Neural cell (in vitro differentiated cells): ENCODE results near the gene LRRC38. TPM values are rescaled to one million over a fixed set of nuclear protein-coding genes. Genes with fewer than 3 reads are reported as not detected.

Experiments
- H2AFZ ChIP-seq: fragments of 200-600, 300-800 bp; sonication (generic), shearing (Covaris generic); 2 replicates; pipeline ENCODE4 v1.6.0; 2014; ENCODE audit warnings: low read depth, mild to moderate bottlenecking, antibody characterized with exemption, low read length, moderate library complexity
- H3F3A ChIP-seq: fragments of 200-600 bp; shearing (Covaris generic); 2 replicates; pipeline ENCODE4 v1.6.1; 2016; ENCODE audit warnings: mild to moderate bottlenecking, moderate library complexity, mixed read lengths, antibody characterized with exemption, low read length; ENCODE audit not compliant: insufficient read depth, poor library complexity, severe bottlenecking
- H3K27ac ChIP-seq: fragments of 200-600, 300-800 bp; sonication (generic), shearing (Covaris generic); 2 replicates; pipeline ENCODE4 v1.5.1; 2014; ENCODE audit warnings: mild to moderate bottlenecking, low read length, moderate library complexity
- H3K27me3 ChIP-seq: fragments of 300-800, 200-600 bp; sonication (generic), shearing (Covaris generic); 2 replicates; pipeline ENCODE4 v1.6.0; 2014; ENCODE audit warnings: mild to moderate bottlenecking, low read depth, low read length, moderate library complexity; ENCODE audit not compliant: insufficient read depth
- H3K36me3 ChIP-seq: fragments of 300-800, 200-600 bp; sonication (generic), shearing (Covaris generic); 2 replicates; pipeline ENCODE4 v1.5.1; 2014; ENCODE audit warnings: mild to moderate bottlenecking, antibody characterized with exemption, low read length, moderate library complexity; ENCODE audit not compliant: insufficient read depth
- H3K4me2 ChIP-seq: fragments of 300-800, 200-600 bp; sonication (generic), shearing (Covaris generic); 2 replicates; pipeline ENCODE4 v1.6.0; 2014; ENCODE audit warnings: mild to moderate bottlenecking, low read length
- H3K4me3 ChIP-seq: fragments of 300-800, 200-600 bp; sonication (generic), shearing (Covaris generic); 2 replicates; pipeline ENCODE4 v1.5.1; 2014; ENCODE audit warnings: mild to moderate bottlenecking, low read length, moderate library complexity
- H3K79me2 ChIP-seq: fragments of 200-600 bp; shearing (Covaris generic); replicated peaks from 2 replicates; pipeline ENCODE4 v1.6.0; 2014; ENCODE audit warnings: mild to moderate bottlenecking, low read length, moderate library complexity; ENCODE audit not compliant: insufficient read depth
- H3K9ac ChIP-seq: fragments of 300-800, 200-600 bp; sonication (generic), shearing (Covaris generic); 2 replicates; pipeline ENCODE4 v1.6.1; 2016; ENCODE audit warnings: mild to moderate bottlenecking, low read length, mixed read lengths
- H3K9me2 ChIP-seq: fragments of 200-600 bp; shearing (Covaris generic); 2 replicates; pipeline ENCODE4 v1.6.1; 2016; ENCODE audit warnings: mild to moderate bottlenecking, low read length, mixed read lengths; ENCODE audit not compliant: insufficient read depth
- H3K9me3 ChIP-seq: fragments of 200-600, 300-800 bp; sonication (generic), shearing (Covaris generic); 2 replicates; pipeline ENCODE4 v1.6.1; 2016; ENCODE audit warnings: mild to moderate bottlenecking, mixed run types, low read length, moderate library complexity, mixed read lengths
- H4K20me1 ChIP-seq: fragments of 200-600 bp; shearing (Covaris generic); 2 replicates; pipeline ENCODE4 v1.6.1; 2016; ENCODE audit warnings: mild to moderate bottlenecking, mixed run types; ENCODE audit not compliant: insufficient read depth
- CTCF ChIP-seq: fragments of 450-650 bp; IDR thresholded peaks from 2 replicates; pipeline ENCODE4 v1.5.1; 2014; ENCODE audit warnings: antibody characterized with exemption, mild to moderate bottlenecking, moderate library complexity; ENCODE audit not compliant: poor library complexity, severe bottlenecking
- EP300 ChIP-seq: fragments of 450-650 bp; conservative IDR thresholded peaks from 2 replicates; pipeline ENCODE4 v1.6.1; 2014; ENCODE audit warnings: antibody characterized with exemption, mild to moderate bottlenecking, moderate library complexity; ENCODE audit not compliant: poor library complexity, severe bottlenecking
- EZH2 ChIP-seq: fragments of 200-600, 300-800 bp; shearing (Covaris generic), sonication (generic); IDR thresholded peaks from 2 replicates; pipeline ENCODE4 v1.6.1; 2014; ENCODE audit warnings: antibody characterized with exemption, low read length, borderline replicate concordance, mild to moderate bottlenecking; ENCODE audit not compliant: insufficient read depth, poor library complexity, severe bottlenecking
- MXI1 ChIP-seq: fragments of 450-650 bp; conservative IDR thresholded peaks from 2 replicates; pipeline ENCODE4 v1.6.1; 2014; ENCODE audit warnings: antibody characterized with exemption, mild to moderate bottlenecking; ENCODE audit not compliant: poor library complexity, severe bottlenecking
- POLR2AphosphoS5 ChIP-seq: IDR thresholded peaks from 2 replicates; pipeline ENCODE4 v1.6.1; 2012
- RAD21 ChIP-seq: fragments of 450-650 bp; conservative IDR thresholded peaks from 2 replicates; pipeline ENCODE4 v1.6.1; 2014; ENCODE audit warnings: antibody characterized with exemption, mild to moderate bottlenecking, moderate library complexity
- REST ChIP-seq: IDR thresholded peaks from 2 replicates; pipeline ENCODE4 v1.6.1; 2012; ENCODE audit warnings: borderline replicate concordance
- SMC3 ChIP-seq: fragments of 450-650 bp; conservative IDR thresholded peaks from 2 replicates; pipeline ENCODE4 v1.6.1; 2014; ENCODE audit warnings: antibody characterized with exemption, mild to moderate bottlenecking, moderate library complexity; ENCODE audit not compliant: poor library complexity
- TAF1 ChIP-seq: IDR thresholded peaks from 2 replicates; pipeline ENCODE4 v1.6.1; 2012; ENCODE audit warnings: low read depth
- polyA plus RNA-seq: library from polyadenylated mRNA; depleted of rRNA; stranded (reverse); fragments of >200 nt; gene quantifications from 2 replicates; pipeline ENCODE4 v1.2.3, GENCODE V29; 2014

The LRRC38 gene
- polyA plus RNA-seq, 1 donor from 2014 or later = not detected

- Histone ChIP-seq H3F3A (no peaks in the 10 kb centered on the region), H4K20me1 (no peaks in the 10 kb centered on the region), H2AFZ (no peak overlapping the region), H3K9me3 (no peaks in the 10 kb centered on the region), H3K27ac (no peak overlapping the region), H3K4me2 (no peak overlapping the region), H3K27me3 (no peaks in the 10 kb centered on the region), H3K4me3 (no peak overlapping the region), H3K36me3 (no peaks in the 10 kb centered on the region), H3K9ac (no peak overlapping the region), H3K79me2 (no peaks in the 10 kb centered on the region), H3K9me2 (no peaks in the 10 kb centered on the region)
- no peak for TF ChIP-seq RAD21
- no peak for TF ChIP-seq EP300
- no peak for TF ChIP-seq MXI1
- no peak for TF ChIP-seq POLR2AphosphoS5
- no peak for TF ChIP-seq REST
- TF ChIP-seq TAF1 = no peak
- TF ChIP-seq SMC3 = no peak
- TF ChIP-seq EZH2 = no peak
- no peak for TF ChIP-seq CTCF
Measured at GRCh38 chr1:13478692-13479091, 35.1 kb downstream of the LRRC38 start.

- H4K20me1 ChIP-seq = no peaks in the 10 kb centered on the region
- H3K36me3 ChIP-seq = no peaks in the 10 kb centered on the region
- H3K27ac ChIP-seq = no peak overlapping the region
- H3K79me2 ChIP-seq = no peaks in the 10 kb centered on the region
- no peak overlapping the region for H2AFZ ChIP-seq
- H3K4me2 ChIP-seq = no peak overlapping the region
- TF ChIP-seq CTCF (peak; percentile 47), SMC3 (no peak), EZH2 (no peak), POLR2AphosphoS5 (no peak), REST (no peak), MXI1 (no peak), EP300 (no peak), RAD21 (peak; percentile 33), TAF1 (no peak)
- H3K9me2 ChIP-seq = no peaks in the 10 kb centered on the region
- no peaks in the 10 kb centered on the region for H3F3A ChIP-seq
- H3K9ac ChIP-seq = no peak overlapping the region
- H3K27me3 ChIP-seq = no peaks in the 10 kb centered on the region
- no peaks in the 10 kb centered on the region for H3K9me3 ChIP-seq
- no peak overlapping the region for H3K4me3 ChIP-seq
Measured at GRCh38 chr1:13469343-13469742, 44.5 kb downstream of the LRRC38 start.
